Jurkat, Clone E6-1 (cell line): Measurements from ENCODE around the gene CARHSP1.

ENCODE experiments used
- DNase-seq: peaks from one replicate; pipeline ENCODE4 v3.0.0-alpha.2; 2011; ENCODE audit warnings: low read depth, low spot score
- H3K4me3 ChIP-seq: 2 replicates; pipeline ENCODE4 v1.5.1; 2011; ENCODE audit warnings: mild to moderate bottlenecking, low read length, control low read depth, moderate library complexity

The CARHSP1 gene

DNA sequence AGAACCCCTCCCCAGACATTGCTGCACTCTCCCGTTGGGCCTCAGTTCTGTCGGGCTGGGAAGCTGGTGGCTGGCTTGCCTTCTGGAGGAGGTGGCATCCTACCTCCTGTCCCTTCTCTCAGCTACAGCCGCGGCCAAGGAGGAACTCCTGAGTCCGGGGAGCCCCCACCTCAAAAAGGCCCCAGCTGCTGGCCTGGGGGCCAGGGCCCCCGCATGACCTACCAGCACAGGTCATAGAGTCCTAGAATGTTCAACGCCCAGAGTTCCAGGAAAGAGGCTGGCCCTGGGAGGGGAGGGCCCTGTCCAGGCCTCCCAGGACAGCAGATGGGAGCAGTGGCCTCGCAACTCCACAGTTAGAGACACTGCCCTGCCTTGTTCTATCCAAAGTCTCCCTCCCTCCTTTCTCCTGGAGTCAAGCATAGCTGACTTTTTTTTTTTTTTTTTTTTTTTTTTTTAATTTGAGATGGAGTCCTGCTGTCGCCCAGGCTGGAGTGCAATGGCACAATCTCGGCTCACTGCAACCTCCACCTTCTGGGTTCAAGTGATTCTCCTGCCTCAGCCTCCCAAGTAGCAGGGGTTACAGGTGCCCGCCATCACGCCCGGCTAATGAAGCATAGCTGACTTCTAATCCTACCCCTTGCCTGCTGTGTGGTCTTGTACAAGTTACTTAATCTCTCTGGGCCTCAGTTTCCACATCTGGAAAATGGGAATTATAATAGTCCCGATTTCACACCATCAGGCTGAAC lies 7.1 kb downstream of the CARHSP1 start:
- no peak for DNase-seq
- H3K4me3 ChIP-seq = no peak overlapping the region

DNA sequence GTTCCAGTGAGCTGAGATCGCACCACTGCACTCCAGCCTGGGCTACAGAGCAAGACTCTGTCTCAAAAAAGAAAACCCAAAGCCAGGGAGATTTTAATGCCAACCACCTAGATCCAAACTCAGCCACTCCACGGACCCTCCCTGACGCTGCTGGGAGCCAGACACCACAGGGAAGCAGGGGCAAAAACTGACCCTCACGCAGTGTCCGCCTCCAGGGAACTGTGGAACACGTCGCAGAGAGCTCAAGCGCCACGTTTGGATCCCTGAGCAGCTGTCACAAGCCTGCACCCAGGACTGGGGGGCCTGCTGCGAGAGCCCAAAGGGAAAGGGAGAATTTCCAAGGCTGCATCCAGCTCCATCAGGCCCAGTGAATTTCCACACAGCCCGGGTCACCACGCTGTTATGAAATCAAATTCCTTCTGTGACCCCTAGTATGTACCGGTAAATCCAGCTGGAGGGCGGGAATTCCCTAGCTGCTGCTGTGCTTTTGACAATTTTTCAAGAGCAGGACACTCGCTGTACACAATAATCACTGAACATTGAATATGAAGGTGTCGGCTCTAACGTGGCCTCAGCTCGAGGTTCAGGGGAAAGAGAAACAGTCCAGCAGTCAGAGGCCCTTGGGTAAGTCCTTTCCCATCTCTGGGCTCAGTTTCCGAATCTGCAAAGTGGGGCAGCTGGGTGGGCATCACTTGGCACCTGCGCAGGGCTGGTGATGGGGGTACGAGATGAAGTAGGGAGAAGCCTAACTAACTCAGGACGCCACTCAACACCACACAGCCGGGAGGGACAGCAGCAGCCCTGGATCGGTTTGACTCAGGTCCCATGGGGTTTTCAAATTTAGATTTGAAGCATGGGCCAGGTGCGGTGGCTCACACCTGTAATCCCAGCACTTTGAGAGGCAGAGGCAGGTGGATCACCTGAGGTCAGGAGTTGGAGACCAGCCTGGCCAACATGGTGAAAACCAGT lies 8.6 kb downstream of the CARHSP1 start:
- no peak overlapping the region for H3K4me3 ChIP-seq
- DNase-seq = no peak

DNA sequence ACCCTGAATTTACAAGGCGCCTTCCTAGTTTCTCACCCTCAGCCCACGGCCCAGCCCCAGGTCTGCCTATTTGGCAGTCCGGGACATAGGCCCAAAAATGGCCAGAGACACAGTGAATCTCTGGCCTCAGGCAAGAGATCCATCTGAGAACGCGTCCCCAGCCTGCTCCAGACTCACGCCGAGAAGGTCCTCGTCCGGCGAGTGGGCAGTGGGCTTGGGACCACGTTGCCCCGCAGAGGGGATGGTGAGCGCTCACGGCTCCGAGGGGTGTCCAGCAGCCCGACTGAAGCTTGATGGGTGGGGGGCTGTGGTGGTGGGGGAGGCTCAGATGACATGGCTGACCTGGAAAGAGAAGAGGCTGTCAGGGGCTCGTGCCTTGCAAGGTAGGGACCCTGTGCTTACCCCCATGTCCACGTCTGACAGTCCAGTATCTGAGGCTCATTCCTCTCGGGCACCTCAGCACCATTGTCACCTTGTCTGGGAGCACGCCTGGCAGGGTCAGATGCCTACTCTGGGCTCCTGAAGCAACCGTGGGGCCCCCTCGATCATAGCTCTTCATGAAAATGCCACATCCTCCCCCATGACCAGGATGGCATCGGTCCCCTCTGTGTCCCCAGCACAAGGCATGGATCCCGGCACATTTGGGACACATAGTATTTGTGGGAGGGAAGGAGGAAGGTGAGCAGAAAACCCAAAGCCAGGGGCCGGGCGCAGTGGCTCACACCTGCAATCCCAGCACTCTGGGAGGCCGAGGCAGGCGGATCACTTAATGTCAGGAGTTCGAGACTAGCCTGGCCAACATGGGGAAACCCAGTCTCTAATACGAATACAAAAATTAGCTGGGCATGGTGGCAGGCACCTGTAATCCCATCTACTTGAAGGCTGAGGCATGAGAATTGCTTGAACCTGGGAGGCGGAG lies 9.6 kb downstream of the CARHSP1 start:
- no peak for DNase-seq

DNA sequence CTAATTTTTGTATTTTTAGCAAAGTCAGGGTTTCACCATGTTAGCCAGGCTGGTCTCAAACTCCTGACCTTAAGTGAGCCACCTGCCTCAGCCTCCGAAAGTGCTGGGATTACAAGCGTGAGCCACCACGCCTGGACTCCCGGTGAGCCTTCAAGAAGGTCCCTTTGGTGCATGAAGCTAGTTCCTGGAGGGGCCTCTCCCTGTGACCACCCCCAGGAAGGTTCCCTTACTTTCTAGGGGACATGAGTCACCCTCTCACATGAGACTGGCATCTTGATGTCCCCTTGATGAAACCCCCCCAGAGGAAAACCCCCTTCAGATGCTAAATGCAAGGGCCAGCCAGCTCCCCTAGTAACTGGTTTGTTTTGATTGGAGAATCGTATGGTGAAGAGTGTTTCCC lies 12.8 kb downstream of the CARHSP1 start:
- DNase-seq = no peak
- H3K4me3 ChIP-seq = no peak overlapping the region

More for the DNA sequence above, 9.6 kb downstream of the CARHSP1 start:
- no peak overlapping the region for H3K4me3 ChIP-seq

DNA sequence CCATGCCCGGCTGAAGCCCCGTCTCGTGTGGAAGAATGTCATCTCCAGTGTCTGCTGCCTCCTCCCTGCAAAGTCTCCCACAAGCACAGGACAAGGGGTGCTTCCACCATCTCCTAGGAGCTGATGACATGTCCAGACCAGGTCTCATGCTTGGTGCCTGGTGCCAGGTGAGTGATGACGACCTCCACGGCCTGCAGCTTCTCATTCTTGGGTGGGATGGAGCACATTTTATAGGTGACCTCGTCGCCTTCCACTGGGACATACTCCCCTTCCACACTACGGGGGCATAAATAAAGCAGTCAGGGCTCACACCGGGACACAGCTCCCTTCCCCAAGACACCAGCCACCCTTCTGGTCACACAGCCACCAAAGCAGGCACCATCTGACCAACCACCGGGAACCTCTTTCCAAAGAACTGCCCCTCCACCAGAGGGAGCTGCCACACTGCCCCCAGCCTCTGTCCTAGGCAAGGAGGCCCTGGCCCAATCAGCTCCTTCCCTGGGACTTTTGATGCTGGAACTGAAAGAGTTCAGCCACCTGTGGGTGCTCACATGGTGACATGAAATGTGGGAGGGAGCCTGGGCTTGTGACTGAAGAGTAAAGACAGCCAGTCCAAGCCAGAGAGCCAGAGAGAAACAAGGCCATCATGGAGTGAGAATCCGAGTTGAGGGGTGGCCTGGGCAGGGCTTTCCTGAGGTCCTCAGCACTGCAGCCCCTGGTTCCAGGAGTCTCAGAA lies 13.6 kb downstream of the CARHSP1 start:
- H3K4me3 ChIP-seq = no peak overlapping the region
- no peak for DNase-seq

GRCh38 chr16:8854298-8854948 lies 14.4 kb downstream of the CARHSP1 start:
- no peak for DNase-seq
- no peak overlapping the region for H3K4me3 ChIP-seq

GRCh38 chr16:8853611-8854010 lies 15.2 kb downstream of the CARHSP1 start:
- no peak for DNase-seq
- H3K4me3 ChIP-seq = no peak overlapping the region

- DNase-seq = no peak
- H3K4me3 ChIP-seq = no peak overlapping the region
These were observed 15.7 kb downstream of the CARHSP1 start for GRCh38 chr16:8853150-8853549.

- H3K4me3 ChIP-seq = no peak overlapping the region
- no peak for DNase-seq
These were observed 16.3 kb downstream of the CARHSP1 start for GRCh38 chr16:8852534-8852933.

DNA sequence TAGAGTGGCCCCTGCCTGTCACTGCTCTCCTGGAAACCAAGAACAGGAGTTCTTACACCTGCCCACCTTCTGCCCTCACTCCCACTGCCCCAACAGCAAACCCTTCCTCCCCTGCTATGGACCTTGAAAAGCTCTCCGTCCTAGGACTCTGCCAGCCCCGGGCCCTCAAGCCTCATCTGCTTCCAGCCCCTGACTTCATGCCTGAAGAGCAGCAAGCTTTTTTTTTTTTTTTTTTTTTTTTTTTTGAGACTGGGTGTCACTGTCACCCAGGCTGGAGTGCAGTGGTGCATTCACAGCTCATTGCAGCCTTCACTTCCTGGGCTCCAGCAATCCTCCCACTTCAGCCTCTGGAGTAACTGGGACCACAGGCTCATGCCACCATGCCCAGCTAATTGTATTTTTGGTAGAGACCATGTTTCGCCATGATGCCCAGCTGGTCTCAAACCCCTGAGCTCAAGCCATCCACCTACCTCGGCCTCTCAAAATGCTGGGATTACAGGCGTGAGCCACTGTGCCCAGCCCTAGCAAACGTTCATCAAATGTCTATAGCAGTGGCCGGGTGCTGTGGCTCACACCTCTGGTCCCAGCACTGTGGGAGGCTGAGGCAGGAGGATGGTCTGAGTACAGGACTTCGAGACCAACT lies 16.9 kb downstream of the CARHSP1 start:
- no peak overlapping the region for H3K4me3 ChIP-seq
- DNase-seq = no peak

- DNase-seq = no peak
- no peak overlapping the region for H3K4me3 ChIP-seq
These were observed 18.4 kb downstream of the CARHSP1 start for GRCh38 chr16:8850279-8850885.

DNA sequence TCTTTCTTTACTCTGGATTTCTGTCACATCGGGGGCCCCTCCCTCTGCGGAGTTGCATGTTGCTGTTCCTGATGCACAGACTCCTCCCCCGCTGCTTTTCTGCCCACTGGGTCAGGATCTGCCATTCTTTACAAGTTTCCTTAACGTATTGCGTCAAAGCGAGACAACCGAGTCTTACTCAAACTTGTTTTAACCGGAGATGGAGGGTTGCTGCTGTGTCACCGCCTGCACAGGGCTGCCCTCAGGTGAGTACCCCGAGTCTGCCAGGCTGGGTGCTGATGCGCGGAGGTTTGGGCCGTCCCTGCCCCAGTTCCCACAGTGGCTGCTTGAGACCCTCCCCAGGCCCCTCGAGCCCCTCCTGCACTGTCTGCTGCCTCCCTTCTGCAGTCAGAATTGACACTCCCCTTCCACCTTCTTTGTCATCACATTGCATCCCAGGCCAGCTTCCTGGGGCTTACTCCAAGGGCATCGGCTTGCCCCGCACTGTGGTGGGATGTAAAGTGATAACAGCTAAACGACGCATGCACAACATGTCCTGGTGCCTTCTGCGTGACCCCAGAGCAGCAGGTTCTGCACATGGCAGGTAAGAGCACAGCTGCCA lies 19.3 kb downstream of the CARHSP1 start:
- no peak overlapping the region for H3K4me3 ChIP-seq
- no peak for DNase-seq

DNA sequence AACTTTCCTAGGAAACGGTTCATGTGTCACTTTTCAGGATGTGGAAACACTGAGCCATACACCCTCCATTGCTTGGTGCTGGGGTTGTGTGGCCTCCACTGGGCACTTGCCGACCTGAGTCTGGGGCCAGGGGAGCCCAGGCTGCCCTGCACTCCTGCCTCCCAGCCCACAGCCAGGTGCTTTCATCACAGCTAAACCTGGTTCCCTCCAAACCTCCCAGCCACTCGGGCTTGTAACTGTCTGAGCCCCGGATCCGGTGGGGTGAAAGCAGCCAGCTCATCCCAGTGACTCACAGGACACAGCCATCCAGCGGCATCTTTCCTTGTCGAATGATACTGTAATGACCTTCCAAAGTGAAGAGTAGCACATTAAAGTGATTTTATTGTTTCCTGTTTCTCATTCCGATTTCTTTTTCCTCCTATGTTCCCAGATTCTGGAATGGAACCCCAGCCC lies 19.8 kb downstream of the CARHSP1 start:
- no peak overlapping the region for H3K4me3 ChIP-seq
- no peak for DNase-seq

- no peak overlapping the region for H3K4me3 ChIP-seq
- no peak for DNase-seq
These were observed 20.4 kb downstream of the CARHSP1 start for GRCh38 chr16:8848231-8848938.

GRCh38 chr16:8847623-8848022 lies 21.2 kb downstream of the CARHSP1 start:
- H3K4me3 ChIP-seq = no peak overlapping the region
- DNase-seq = no peak

GRCh38 chr16:8847145-8847544 lies 21.7 kb downstream of the CARHSP1 start:
- H3K4me3 ChIP-seq = no peak overlapping the region
- no peak for DNase-seq
